Panc1 (cell line): ENCODE measurements around the gene EIF3L.

Experiments used
- CTCF ChIP-seq: fragments of 450-650 bp; IDR thresholded peaks from 2 replicates; pipeline ENCODE4 v1.5.1; 2017; ENCODE audit warnings: mild to moderate bottlenecking
- POLR2AphosphoS5 ChIP-seq: IDR thresholded peaks from 2 replicates; pipeline ENCODE4 v1.6.1; 2012; ENCODE audit warnings: mild to moderate bottlenecking, low read depth, low read length, moderate library complexity

GRCh38 chr22:37870273-37870672 is 21.1 kb downstream of the EIF3L start:
- TF ChIP-seq CTCF, result no peak
- no peak for TF ChIP-seq POLR2AphosphoS5
